GM23338 (cell line): ENCODE measurements around the gene MAGOH.
"Not testable (repeated sequence)": the region's sequence is repeated elsewhere in the genome, so short reads cannot be mapped to it uniquely, and the experiment has no call there.

Experiments used
- CTCF ChIP-seq, 2 experiments: fragments of 200-600 bp in 1 of 2; sonication (generic) in 1 of 2; conservative IDR thresholded peaks; 2 replicates each; pipeline versions ENCODE4 v1.5.1 to v1.6.1; 2016 to 2017; ENCODE audit warnings: antibody characterized with exemption in 2 of 2, low read depth in 2 of 2, mild to moderate bottlenecking in 2 of 2, moderate library complexity in 1 of 2
- EZH2 ChIP-seq: fragments of 200-600 bp; sonication (generic); IDR thresholded peaks from one replicate; pipeline ENCODE4 v1.8.0; 2017; ENCODE audit warnings: antibody characterized with exemption, mild to moderate bottlenecking, low read depth; ENCODE audit not compliant: unreplicated experiment
- POLR2AphosphoS5 ChIP-seq: IDR thresholded peaks from 2 replicates; pipeline ENCODE4 v1.6.1; 2016; ENCODE audit warnings: antibody characterized with exemption, low read depth

DNA sequence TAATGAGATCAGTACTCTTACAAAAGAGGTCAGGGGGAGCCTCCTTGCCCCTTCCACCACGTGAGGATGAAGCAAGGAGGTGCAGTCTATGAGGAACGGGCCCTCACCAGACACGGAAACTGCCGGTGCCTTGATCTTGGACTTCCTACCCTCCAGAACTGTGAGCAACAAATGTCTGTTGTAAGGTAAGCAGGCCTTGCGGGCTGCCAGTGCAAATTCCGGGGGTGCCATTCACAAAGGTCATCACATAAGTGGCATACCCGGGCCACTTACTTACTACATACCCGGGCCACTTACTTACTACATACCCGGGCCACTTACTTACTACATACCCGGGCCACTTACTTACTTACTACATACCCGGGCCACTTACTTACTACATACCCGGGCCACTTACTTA is 44.8 kb upstream of the MAGOH start:
- TF ChIP-seq CTCF (conservative IDR thresholded peaks at IDR 0.05; ENCODE audit: low read depth in 2 of 2); EZH2; POLR2AphosphoS5: not testable (repeated sequence)
